HepG2 (cell line): ENCODE data around the gene HPCAL1. TPM values are rescaled to one million over a fixed set of nuclear protein-coding genes. Genes with fewer than 3 reads are reported as not detected.
A peak's percentile ranks its signal among the peaks of the same experiment; 100 is the strongest.

Experiments
- ATM ChIP-seq: fragments of 450-650 bp; IDR thresholded peaks from 2 replicates; pipeline ENCODE4 v1.7.1; 2017; ENCODE audit warnings: mild to moderate bottlenecking, borderline replicate concordance
- CAMTA2 ChIP-seq: sonication (generic); formaldehyde crosslinking; IDR thresholded peaks from 2 replicates; pipeline ENCODE4 v1.4.0; 2020; ENCODE audit warnings: mild to moderate bottlenecking, missing genetic modification reagents, borderline replicate concordance
- ERF ChIP-seq: IDR thresholded peaks from 2 replicates; pipeline ENCODE4 v1.6.1; 2018; ENCODE audit warnings: missing biosample characterization, missing genetic modification reagents
- GTF2F1 ChIP-seq: fragments of 150-350 bp; IDR thresholded peaks from 2 replicates; pipeline ENCODE4 v1.6.1; 2014; ENCODE audit warnings: low read length
- MAFK ChIP-seq, 2 experiments: IDR thresholded peaks in 1 of 2; conservative IDR thresholded peaks in 1 of 2; 2 replicates each; pipeline ENCODE4 v1.6.1; 2011; ENCODE audit warnings: improper control_type of control experiment in 2 of 2, low read length in 2 of 2
- NCOR1 ChIP-seq: fragments of 200-600 bp; sonication (generic); IDR thresholded peaks from 2 replicates; pipeline ENCODE4 v1.7.0; 2017; ENCODE audit warnings: antibody characterized with exemption, low read length, borderline replicate concordance
- NFATC3 ChIP-seq: sonication (generic); formaldehyde crosslinking; IDR thresholded peaks from 2 replicates; pipeline ENCODE4 v1.5.1; 2020; ENCODE audit warnings: mild to moderate bottlenecking, missing genetic modification reagents
- SP4 ChIP-seq: sonication (generic); formaldehyde crosslinking; IDR thresholded peaks from 2 replicates; pipeline ENCODE4 v1.8.1; 2023; ENCODE audit warnings: mild to moderate bottlenecking, missing genetic modification reagents
- ZC3H4 ChIP-seq: sonication (generic); formaldehyde crosslinking; IDR thresholded peaks from 2 replicates; pipeline ENCODE4 v1.4.0; 2020; ENCODE audit warnings: missing genetic modification reagents, borderline replicate concordance
- ZNF296 ChIP-seq: sonication (generic); formaldehyde crosslinking; conservative IDR thresholded peaks from 2 replicates; pipeline ENCODE4 v1.5.0; 2020; ENCODE audit warnings: mild to moderate bottlenecking, missing genetic modification reagents
- polyA plus RNA-seq, 8 experiments: library from polyadenylated mRNA; depleted of rRNA in 3 of 8; stranded (reverse) in 7 of 8; unstranded in 1 of 8; fragments of >200 nt; fragmentation: Illumina TruSeq in 4 of 8; extraction: Trizol in 4 of 8; gene quantifications; 2 replicates each; pipeline versions ENCODE4 v1.2.1 to v1.2.3, GENCODE V29; 2011 to 2016; ENCODE audit warnings: low read depth in 4 of 8, missing spikeins in 1 of 8, mixed read lengths in 1 of 8; ENCODE audit not compliant: insufficient read depth in 1 of 8
- total RNA-seq, 5 experiments: library from RNA; depleted of rRNA; stranded (reverse); fragments of >200 nt; fragmentation: Illumina TruSeq; extraction: Trizol; gene quantifications; 2 replicates each; pipeline ENCODE4 v1.2.3, GENCODE V29; 2016; ENCODE audit warnings: low read depth in 1 of 5
- TF ChIP-seq, protein P1 (sequence below): sonication (generic); formaldehyde crosslinking; IDR thresholded peaks from 2 replicates; pipeline ENCODE4 v1.5.0; 2020; ENCODE audit warnings: mild to moderate bottlenecking, missing genetic modification reagents
- TF ChIP-seq, protein P2 (sequence below): IDR thresholded peaks from 2 replicates; pipeline ENCODE4 v1.6.1; 2016; ENCODE audit warnings: missing compliant biosample characterization, missing genetic modification reagents, borderline replicate concordance
- TF ChIP-seq, protein P3 (sequence below): sonication (generic); formaldehyde crosslinking; IDR thresholded peaks from 2 replicates; pipeline ENCODE4 v1.8.1; 2023; ENCODE audit warnings: missing genetic modification reagents, mild to moderate bottlenecking, borderline replicate concordance
- TF ChIP-seq, protein P4 (sequence below): IDR thresholded peaks from 2 replicates; pipeline ENCODE4 v1.6.1; 2016; ENCODE audit warnings: low read depth, borderline replicate concordance
- TF ChIP-seq, protein P5 (sequence below): sonication (generic); formaldehyde crosslinking; IDR thresholded peaks from 2 replicates; pipeline ENCODE4 v1.4.0; 2020; ENCODE audit warnings: missing genetic modification reagents, mild to moderate bottlenecking, borderline replicate concordance
- TF ChIP-seq, protein P6 (sequence below): sonication (generic); formaldehyde crosslinking; IDR thresholded peaks from 2 replicates; pipeline ENCODE4 v1.4.0; 2020; ENCODE audit warnings: missing genetic modification reagents
- TF ChIP-seq, protein P7 (sequence below): sonication (generic); formaldehyde crosslinking; IDR thresholded peaks from 2 replicates; pipeline ENCODE4 v1.5.0; 2020; ENCODE audit warnings: mild to moderate bottlenecking, missing genetic modification reagents, borderline replicate concordance

Gene HPCAL1
- total and polyA plus RNA-seq, 2 of the 13 experiments (the other 11 are each of a cell fraction or from before 2014, with no cell fraction given): 29.5 to 29.9 TPM

DNA sequence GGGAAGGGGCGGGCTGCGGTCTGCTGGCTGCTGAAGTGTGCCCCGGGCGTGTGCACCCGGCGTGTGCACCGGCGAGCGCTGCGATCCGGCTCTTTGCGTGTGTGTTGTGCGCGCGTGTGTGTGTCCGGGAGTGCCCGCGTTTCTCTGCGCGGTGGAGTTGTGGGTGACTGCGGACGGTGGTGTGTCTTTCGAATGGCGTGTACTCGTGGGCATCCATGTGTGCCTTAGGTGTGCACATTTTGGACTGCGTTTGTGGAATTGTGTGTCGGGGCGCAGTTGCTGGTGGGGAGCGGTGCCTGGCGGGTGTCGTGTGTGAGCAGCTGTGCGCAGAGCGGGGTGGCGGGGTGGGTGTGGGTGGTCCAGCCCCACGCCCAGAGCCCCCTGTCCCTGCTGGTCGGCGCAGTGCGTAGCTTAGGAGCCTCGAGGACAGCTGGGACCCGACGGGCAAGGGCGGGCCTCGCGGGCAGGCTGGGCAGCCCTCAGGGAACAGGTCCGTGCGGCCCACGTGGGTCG lies 533 bp downstream of the HPCAL1 start (continued):
- TF ChIP-seq NCOR1 (no peak), ERF (CRISPR knock-in tag) (no peak), ZC3H4 (CRISPR knock-in tag) (no peak), MAFK (conservative IDR thresholded peaks at IDR 0.05 in 1 of 2, IDR thresholded peaks at IDR 0.05 in 1 of 2; ENCODE audit: low read length in 2 of 2) (no peak), GTF2F1 (no peak), ATM (no peak), NFATC3 (CRISPR knock-in tag) (peak; percentile 61; the same call in 1 of the 2 replicates), SP4 (no peak), CAMTA2 (CRISPR knock-in tag) (no peak), ZNF296 (CRISPR knock-in tag) (no peak; the same call in 1 of the 2 replicates)
- TF ChIP-seq, protein P1, sequence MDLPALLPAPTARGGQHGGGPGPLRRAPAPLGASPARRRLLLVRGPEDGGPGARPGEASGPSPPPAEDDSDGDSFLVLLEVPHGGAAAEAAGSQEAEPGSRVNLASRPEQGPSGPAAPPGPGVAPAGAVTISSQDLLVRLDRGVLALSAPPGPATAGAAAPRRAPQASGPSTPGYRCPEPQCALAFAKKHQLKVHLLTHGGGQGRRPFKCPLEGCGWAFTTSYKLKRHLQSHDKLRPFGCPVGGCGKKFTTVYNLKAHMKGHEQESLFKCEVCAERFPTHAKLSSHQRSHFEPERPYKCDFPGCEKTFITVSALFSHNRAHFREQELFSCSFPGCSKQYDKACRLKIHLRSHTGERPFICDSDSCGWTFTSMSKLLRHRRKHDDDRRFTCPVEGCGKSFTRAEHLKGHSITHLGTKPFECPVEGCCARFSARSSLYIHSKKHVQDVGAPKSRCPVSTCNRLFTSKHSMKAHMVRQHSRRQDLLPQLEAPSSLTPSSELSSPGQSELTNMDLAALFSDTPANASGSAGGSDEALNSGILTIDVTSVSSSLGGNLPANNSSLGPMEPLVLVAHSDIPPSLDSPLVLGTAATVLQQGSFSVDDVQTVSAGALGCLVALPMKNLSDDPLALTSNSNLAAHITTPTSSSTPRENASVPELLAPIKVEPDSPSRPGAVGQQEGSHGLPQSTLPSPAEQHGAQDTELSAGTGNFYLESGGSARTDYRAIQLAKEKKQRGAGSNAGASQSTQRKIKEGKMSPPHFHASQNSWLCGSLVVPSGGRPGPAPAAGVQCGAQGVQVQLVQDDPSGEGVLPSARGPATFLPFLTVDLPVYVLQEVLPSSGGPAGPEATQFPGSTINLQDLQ (CRISPR knock-in tag): no peak
- TF ChIP-seq, protein P2, sequence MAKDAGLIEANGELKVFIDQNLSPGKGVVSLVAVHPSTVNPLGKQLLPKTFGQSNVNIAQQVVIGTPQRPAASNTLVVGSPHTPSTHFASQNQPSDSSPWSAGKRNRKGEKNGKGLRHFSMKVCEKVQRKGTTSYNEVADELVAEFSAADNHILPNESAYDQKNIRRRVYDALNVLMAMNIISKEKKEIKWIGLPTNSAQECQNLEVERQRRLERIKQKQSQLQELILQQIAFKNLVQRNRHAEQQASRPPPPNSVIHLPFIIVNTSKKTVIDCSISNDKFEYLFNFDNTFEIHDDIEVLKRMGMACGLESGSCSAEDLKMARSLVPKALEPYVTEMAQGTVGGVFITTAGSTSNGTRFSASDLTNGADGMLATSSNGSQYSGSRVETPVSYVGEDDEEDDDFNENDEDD (CRISPR knock-in tag): no peak
- TF ChIP-seq, protein P3, sequence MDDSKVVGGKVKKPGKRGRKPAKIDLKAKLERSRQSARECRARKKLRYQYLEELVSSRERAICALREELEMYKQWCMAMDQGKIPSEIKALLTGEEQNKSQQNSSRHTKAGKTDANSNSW (CRISPR knock-in tag): no peak
- TF ChIP-seq, protein P4, sequence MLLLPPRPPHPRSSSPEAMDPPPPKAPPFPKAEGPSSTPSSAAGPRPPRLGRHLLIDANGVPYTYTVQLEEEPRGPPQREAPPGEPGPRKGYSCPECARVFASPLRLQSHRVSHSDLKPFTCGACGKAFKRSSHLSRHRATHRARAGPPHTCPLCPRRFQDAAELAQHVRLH: no peak
- TF ChIP-seq, protein P5, sequence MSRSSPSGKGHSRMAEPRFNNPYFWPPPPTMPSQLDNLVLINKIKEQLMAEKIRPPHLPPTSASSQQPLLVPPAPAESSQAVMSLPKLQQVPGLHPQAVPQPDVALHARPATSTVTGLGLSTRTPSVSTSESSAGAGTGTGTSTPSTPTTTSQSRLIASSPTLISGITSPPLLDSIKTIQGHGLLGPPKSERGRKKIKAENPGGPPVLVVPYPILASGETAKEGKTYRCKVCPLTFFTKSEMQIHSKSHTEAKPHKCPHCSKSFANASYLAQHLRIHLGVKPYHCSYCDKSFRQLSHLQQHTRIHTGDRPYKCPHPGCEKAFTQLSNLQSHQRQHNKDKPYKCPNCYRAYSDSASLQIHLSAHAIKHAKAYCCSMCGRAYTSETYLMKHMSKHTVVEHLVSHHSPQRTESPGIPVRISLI (CRISPR knock-in tag): no peak
- TF ChIP-seq, protein P6, sequence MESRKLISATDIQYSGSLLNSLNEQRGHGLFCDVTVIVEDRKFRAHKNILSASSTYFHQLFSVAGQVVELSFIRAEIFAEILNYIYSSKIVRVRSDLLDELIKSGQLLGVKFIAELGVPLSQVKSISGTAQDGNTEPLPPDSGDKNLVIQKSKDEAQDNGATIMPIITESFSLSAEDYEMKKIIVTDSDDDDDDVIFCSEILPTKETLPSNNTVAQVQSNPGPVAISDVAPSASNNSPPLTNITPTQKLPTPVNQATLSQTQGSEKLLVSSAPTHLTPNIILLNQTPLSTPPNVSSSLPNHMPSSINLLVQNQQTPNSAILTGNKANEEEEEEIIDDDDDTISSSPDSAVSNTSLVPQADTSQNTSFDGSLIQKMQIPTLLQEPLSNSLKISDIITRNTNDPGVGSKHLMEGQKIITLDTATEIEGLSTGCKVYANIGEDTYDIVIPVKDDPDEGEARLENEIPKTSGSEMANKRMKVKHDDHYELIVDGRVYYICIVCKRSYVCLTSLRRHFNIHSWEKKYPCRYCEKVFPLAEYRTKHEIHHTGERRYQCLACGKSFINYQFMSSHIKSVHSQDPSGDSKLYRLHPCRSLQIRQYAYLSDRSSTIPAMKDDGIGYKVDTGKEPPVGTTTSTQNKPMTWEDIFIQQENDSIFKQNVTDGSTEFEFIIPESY (CRISPR knock-in tag): no peak
- TF ChIP-seq, protein P7, sequence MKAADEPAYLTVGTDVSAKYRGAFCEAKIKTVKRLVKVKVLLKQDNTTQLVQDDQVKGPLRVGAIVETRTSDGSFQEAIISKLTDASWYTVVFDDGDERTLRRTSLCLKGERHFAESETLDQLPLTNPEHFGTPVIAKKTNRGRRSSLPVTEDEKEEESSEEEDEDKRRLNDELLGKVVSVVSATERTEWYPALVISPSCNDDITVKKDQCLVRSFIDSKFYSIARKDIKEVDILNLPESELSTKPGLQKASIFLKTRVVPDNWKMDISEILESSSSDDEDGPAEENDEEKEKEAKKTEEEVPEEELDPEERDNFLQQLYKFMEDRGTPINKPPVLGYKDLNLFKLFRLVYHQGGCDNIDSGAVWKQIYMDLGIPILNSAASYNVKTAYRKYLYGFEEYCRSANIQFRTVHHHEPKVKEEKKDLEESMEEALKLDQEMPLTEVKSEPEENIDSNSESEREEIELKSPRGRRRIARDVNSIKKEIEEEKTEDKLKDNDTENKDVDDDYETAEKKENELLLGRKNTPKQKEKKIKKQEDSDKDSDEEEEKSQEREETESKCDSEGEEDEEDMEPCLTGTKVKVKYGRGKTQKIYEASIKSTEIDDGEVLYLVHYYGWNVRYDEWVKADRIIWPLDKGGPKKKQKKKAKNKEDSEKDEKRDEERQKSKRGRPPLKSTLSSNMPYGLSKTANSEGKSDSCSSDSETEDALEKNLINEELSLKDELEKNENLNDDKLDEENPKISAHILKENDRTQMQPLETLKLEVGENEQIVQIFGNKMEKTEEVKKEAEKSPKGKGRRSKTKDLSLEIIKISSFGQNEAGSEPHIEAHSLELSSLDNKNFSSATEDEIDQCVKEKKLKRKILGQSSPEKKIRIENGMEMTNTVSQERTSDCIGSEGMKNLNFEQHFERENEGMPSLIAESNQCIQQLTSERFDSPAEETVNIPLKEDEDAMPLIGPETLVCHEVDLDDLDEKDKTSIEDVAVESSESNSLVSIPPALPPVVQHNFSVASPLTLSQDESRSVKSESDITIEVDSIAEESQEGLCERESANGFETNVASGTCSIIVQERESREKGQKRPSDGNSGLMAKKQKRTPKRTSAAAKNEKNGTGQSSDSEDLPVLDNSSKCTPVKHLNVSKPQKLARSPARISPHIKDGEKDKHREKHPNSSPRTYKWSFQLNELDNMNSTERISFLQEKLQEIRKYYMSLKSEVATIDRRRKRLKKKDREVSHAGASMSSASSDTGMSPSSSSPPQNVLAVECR (CRISPR knock-in tag): no peak; the same call in none of the 2 replicates
